Left ventricle myocardium inferior (tissue), 1 donor: ENCODE measurements around the gene CRHR1. TPM values are rescaled to one million over a fixed set of nuclear protein-coding genes. Genes with fewer than 3 reads are reported as not detected.

Experiments
- DNase-seq: peaks from one replicate; pipeline ENCODE4 v3.0.0-alpha.2; 2020
- H3K27ac ChIP-seq: fragments of 200-600 bp; replicated peaks from 2 replicates; pipeline ENCODE4 v1.8.0; 2021
- H3K27me3 ChIP-seq: fragments of 200-600 bp; 2 replicates; pipeline ENCODE4 v1.8.0; 2021; ENCODE audit warnings: low read depth
- H3K36me3 ChIP-seq: fragments of 200-600 bp; 2 replicates; pipeline ENCODE4 v1.8.0; 2021
- H3K4me1 ChIP-seq: fragments of 200-600 bp; 2 replicates; pipeline ENCODE4 v1.8.0; 2021
- H3K4me3 ChIP-seq: fragments of 200-600 bp; 2 replicates; pipeline ENCODE4 v1.8.0; 2021; ENCODE audit warnings: mild to moderate bottlenecking, moderate library complexity
- H3K9me3 ChIP-seq: fragments of 200-600 bp; replicated peaks from 2 replicates; pipeline ENCODE4 v1.8.0; 2021
- intact Hi-C: fragments of 100-400 bp; cut with micrococcal nuclease; formaldehyde crosslinking; loops from one replicate; pipeline ENCODE4 v1.11.0; 2022
- total RNA-seq: library from RNA; stranded (reverse); fragmentation: NEBNext Ultra II Directional; extraction: Animal tissue kit (Norgen Biotek cat#: 25700); gene quantifications from one replicate; pipeline ENCODE4 v1.2.1, GENCODE V29; 2021
- TF ChIP-seq, protein P1 (sequence below): fragments of 200-600 bp; IDR thresholded peaks from 2 replicates; pipeline ENCODE4 v1.8.0; 2021; ENCODE audit warnings: antibody characterized with exemption, mild to moderate bottlenecking, borderline replicate concordance
- donor health status: DM: no; HTN: yes; CAD: no; lungs with severe emphysema.

CRHR1 gene
- total RNA-seq, 1 donor from 2014 or later = not detected

DNA sequence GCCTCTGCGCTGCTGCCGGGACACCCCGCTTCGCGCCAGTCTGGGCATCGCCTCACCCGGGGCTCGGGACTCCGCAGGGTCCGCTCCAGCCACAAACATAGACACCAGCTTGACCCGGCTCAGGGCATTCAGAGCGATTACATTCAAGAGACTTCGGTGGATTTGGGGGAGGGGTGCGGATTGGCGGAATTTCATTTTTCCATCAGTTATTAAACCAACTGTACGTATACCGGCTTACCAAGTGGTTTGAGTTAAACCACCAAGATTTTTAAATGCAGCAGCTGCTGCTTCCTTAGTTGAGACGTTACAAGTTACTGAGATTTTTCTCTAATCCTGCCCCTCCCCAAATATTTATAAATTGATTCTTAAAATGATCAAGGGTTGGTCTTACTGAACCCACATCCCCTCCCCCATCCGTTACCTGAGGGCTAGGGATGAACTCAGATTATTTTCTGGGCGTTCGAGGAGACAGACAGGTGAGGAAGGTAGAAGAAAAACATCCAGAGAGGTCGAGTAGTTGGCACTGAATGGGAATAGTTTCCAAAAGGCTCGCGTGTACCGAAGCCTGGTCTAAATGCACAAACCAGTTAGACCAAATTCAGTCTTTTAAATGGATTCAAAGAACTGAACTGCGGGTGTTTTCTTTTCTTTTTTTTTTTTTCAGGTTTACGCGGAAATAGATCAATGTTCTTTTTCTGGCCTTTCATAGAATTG lies 1.5 kb downstream of the CRHR1 start:
- Histone ChIP-seq H3K27me3 (peaks cover 100% of the 10 kb centered on the region), H3K4me3 (peak overlapping the region; percentile 67), H3K36me3 (no peaks in the 10 kb centered on the region), H3K27ac (no peak overlapping the region), H3K4me1 (peaks cover 25% of the 10 kb centered on the region), H3K9me3 (no peaks in the 10 kb centered on the region)
- TF ChIP-seq, protein P1, sequence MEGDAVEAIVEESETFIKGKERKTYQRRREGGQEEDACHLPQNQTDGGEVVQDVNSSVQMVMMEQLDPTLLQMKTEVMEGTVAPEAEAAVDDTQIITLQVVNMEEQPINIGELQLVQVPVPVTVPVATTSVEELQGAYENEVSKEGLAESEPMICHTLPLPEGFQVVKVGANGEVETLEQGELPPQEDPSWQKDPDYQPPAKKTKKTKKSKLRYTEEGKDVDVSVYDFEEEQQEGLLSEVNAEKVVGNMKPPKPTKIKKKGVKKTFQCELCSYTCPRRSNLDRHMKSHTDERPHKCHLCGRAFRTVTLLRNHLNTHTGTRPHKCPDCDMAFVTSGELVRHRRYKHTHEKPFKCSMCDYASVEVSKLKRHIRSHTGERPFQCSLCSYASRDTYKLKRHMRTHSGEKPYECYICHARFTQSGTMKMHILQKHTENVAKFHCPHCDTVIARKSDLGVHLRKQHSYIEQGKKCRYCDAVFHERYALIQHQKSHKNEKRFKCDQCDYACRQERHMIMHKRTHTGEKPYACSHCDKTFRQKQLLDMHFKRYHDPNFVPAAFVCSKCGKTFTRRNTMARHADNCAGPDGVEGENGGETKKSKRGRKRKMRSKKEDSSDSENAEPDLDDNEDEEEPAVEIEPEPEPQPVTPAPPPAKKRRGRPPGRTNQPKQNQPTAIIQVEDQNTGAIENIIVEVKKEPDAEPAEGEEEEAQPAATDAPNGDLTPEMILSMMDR = no peak
- DNase-seq = no peak
- intact Hi-C loops = no loop called here

DNA sequence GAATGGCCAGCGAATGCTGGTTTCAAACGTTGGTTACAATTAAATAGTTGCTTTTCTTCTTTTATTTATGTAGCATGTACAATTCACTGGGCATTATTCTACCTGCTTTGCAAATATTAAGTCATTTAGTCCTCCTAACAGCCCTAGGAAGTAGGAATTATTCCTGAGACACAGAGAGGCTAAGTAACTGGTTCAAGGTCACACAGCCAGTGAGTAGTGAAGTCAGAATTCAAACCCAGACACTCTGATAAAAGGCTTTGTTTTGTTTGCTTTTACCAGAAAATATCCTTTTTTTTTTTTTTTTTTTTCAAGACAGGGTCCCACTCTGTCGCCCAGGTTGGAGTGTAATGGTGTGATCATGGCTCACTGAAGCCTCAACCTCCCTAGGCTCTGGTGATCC lies 2.2 kb downstream of the CRHR1 start:
- Histone ChIP-seq H3K27me3 (peaks cover 100% of the 10 kb centered on the region), H3K4me1 (peaks cover 25% of the 10 kb centered on the region), H3K27ac (no peak overlapping the region), H3K4me3 (no peak overlapping the region), H3K36me3 (no peaks in the 10 kb centered on the region), H3K9me3 (no peaks in the 10 kb centered on the region)
- TF ChIP-seq, protein P1 = no peak
- no peak for DNase-seq
- intact Hi-C loops = no loop called here

DNA sequence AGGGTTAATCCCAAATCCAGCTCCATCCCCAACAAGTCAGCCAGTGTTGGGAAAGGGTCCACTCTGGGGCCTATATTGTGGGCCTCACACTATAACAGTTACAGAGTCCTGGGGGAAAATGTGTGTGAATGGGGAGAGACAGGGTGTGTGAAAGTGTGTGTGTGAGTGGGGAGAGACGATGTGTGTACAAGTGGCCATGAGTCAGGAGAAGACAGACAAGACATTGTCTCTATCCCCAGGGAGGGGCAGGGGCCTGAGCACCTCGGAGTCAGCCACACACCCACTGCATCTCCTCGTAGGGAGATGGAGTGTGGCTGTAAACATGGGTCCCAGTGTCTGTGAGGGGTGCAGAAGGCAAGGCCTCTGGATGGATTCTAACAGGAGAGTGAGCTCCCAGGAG lies 2.9 kb downstream of the CRHR1 start:
- H3K27me3 ChIP-seq = peaks cover 100% of the 10 kb centered on the region
- H3K4me1 ChIP-seq = peaks cover 25% of the 10 kb centered on the region
- no peak for DNase-seq
- H3K27ac ChIP-seq = no peak overlapping the region
- intact Hi-C loops = no loop called here
- TF ChIP-seq, protein P1 = no peak
- no peaks in the 10 kb centered on the region for H3K36me3 ChIP-seq
- H3K4me3 ChIP-seq = no peak overlapping the region
- H3K9me3 ChIP-seq = no peaks in the 10 kb centered on the region

DNA sequence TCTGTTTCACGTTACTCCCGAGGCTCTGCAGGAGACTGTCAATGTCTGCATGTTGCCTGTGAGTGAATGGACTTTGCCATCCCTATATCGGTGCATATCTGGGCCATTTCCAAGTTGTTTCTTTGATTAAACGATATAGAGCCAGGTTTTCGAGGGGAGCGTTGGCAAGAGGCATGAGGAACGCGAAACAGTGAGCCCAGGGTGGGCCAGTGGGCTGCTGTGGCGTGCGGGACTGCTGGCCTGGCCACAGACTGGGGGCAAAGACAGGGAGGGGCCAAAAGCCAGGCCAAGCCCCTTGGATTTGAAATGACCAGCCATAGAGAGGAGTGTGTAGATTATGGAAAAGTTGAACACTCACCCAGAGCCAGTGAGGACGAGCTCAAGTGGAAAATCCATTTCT lies 3.5 kb downstream of the CRHR1 start:
- H3K27ac ChIP-seq = no peak overlapping the region
- H3K4me1 ChIP-seq = peaks cover 25% of the 10 kb centered on the region
- intact Hi-C loops = no loop called here
- no peaks in the 10 kb centered on the region for H3K9me3 ChIP-seq
- no peak for DNase-seq
- no peak overlapping the region for H3K4me3 ChIP-seq
- TF ChIP-seq, protein P1 = no peak
- peaks cover 100% of the 10 kb centered on the region for H3K27me3 ChIP-seq
- H3K36me3 ChIP-seq = no peaks in the 10 kb centered on the region

DNA sequence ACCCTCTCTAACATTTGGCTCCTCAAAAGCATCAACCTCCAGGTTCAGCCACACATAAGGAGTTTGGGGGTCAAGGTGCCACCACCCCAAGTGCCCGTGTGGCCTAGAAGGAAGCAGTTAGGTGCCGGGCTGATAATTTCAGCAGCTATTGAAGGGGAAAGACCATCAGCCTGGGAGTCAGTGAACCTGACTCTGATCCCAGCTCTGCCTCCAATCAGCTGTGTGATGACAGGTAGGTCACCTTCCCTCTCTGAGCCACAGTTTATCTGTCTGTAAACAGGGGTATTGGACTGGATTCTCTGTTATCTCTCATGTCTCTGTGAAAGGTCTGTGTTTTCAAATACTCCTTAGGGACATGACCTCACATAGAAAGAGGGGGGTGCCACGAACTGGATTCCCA lies 3.9 kb downstream of the CRHR1 start:
- intact Hi-C loops = no loop called here
- Histone ChIP-seq H3K9me3 (no peaks in the 10 kb centered on the region), H3K4me3 (no peak overlapping the region), H3K36me3 (no peaks in the 10 kb centered on the region), H3K27me3 (peaks cover 100% of the 10 kb centered on the region), H3K27ac (no peak overlapping the region), H3K4me1 (peaks cover 25% of the 10 kb centered on the region)
- TF ChIP-seq, protein P1 = no peak
- DNase-seq = no peak
